Midbrain (tissue), 1 donor: ENCODE data around the gene FCRL3.

ENCODE experiments used
- DNase-seq: peaks from one replicate; lab custom pipeline; 2025; lab: John Stamatoyannopoulos, UW

FCRL3 gene

DNA sequence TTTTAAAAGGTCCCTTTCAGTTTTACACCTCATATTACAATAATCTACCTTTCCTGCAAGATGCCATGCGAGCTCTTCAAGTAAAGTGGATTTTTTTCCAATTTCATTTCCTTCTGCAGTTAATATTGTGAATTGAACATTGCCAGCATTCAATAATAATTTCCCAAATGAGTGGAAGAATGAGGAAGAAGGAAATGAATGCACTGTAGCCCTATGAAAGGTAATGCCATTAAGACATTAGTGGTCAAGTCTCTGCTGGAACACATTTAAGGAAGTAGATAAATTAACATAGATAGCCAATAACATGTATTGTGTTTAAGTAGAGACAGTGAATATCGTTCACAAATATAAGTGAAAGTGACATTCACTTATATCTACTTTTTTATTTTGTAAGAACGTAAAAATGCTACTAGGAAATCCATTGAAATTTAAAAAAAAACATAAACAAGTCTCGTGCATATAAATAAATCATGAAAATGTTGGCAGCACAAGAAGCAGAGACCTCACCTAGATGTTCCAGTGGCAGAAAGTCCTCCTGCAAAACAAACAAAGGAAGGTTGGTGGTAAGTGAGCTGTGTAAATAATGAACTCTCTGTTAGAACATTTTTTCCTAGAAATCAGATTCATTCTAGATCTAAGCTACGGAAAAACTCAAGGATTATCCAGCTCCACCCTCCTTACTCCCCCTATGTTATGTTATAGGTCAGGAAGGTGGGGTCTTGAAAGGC, 17.7 kb downstream of the FCRL3 start:
- DNase-seq = no peak

- DNase-seq = no peak
These were observed 21.8 kb downstream of the FCRL3 start for GRCh38 chr1:157678721-157679120.

GRCh38 chr1:157673008-157673407, 27.6 kb downstream of the FCRL3 start:
- no peak for DNase-seq

DNA sequence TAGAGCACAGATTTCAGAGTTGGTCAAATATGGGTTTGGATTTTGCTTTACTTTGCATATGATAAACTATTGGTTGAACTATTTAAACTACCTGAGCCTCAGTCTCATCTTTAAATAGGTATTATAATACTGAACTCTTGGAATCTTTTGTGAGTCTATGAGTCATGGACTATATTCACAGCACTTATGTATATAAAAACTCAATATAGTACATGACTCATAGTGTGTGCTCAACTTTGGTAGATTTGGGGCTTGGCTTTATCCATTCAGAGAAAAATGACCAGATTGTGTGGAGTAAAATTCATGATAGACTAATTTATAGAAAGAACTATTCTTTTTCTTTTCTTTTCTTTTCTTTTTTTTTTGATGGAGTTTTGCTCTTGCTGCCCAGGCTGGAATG, 28.7 kb downstream of the FCRL3 start:
- DNase-seq = no peak

DNA sequence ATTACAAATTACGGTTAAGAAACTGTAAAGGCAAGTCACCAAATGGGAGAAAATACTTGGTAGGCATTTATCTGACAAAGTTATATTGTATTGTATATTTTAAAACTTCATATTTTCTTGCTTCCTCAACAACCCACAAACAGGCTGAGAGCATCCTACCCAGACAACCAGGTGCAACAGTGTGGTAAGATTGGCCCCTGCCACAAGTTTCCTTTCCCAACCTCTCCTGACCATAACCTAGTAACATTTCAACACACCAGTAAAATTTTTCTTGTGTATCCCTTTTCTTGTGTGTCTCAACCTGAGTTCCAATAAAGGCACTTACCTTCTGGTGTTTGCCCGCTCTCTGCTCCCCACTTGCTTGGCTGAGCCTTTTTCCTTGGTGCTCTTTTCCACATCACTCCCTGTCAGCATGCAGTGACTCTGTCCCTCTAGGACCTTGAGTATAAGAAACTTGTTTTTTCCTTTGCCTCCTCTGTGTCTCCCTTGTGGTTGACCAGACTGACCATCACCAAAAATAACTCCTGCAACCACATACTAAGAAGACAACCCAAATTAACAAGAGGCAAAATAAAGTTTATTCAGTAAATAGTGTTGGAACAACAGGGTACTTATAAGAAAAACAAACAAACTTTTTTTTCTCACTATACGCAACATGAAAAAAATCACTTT, 40.9 kb downstream of the FCRL3 start:
- no peak for DNase-seq

GRCh38 chr1:157658571-157658970, 42.0 kb downstream of the FCRL3 start:
- no peak for DNase-seq

- DNase-seq = no peak
These were observed 47.1 kb downstream of the FCRL3 start for GRCh38 chr1:157653494-157653873.

- no peak for DNase-seq
These were observed 47.6 kb downstream of the FCRL3 start for GRCh38 chr1:157652859-157653493.

DNA sequence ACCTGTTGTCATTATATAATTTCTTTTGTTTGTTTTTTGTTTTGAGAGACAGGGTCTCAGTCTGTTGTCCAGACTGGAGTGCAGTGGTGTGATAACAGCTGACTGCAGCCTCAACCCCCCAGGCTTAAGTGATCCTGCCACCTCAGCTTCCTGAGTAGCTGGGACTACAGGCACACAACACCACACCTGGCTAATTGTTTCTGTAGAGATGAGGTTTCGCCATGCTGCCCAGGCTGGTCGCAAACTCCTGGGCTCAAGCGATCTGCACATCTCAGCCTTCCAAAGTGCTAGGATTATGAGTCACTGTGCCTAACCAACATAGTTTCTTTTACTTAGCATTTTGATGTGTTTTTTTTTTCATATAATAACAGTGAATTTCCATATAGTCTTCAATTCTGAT, 52.3 kb downstream of the FCRL3 start:
- DNase-seq = no peak

GRCh38 chr1:157646144-157646543, 54.4 kb downstream of the FCRL3 start:
- no peak for DNase-seq

DNA sequence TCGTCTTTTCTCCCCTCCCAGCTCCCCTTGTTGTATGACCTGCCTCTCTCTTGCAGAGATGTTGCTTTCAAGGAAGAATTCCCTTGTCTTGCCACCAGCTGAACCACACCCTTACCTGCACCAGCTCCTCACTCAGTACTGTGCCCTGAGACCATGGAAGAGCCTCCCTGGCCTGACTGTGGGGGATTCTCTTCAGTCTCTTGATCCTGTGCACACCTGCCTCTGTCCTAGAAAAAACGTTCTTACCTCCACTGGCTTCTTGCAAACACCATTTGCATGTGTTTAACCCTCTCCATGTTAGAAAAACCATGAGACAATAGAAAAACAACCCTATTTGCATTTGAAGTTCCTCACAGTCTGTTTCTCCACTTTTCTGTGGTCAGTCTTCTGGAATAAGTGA, 59.4 kb downstream of the FCRL3 start:
- DNase-seq = no peak

GRCh38 chr1:157639800-157640199, 60.8 kb downstream of the FCRL3 start:
- DNase-seq = no peak

DNA sequence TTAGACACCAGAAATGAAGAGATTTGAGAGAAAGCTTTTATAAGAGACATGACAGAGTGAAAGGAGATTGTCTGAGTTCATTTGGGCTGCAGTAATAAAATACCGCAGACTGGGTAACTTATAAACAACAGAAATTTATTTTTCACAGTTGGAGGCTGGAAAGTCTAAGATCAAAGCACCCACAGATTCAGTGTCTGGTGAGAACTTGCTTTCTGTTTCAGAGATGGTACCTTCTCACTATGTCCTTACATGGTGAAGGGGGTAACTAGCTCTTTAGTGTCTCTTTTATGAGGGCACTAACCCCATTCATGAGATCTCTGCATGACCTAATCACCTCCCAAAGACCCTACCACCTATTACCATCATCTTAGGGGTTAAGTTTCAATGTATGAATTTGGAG, 71.8 kb downstream of the FCRL3 start:
- DNase-seq = no peak
